ENCODE results near the gene KLRD1.

Gene KLRD1

GRCh38 chr12:10283027-10283426, 24.6 kb upstream of the KLRD1 start:
- TF ChIP-seq CTCF (IDR thresholded peaks at IDR 0.05; ENCODE audit: low read depth, low read length, missing control alignments) = no peak
- DNase-seq (ENCODE audit: extremely low read depth, low read depth) = no peak
- no peak overlapping the region for H3K4me3 ChIP-seq (replicated peaks; ENCODE audit: low read depth, low read length)

- H3K4me3 ChIP-seq (replicated peaks; ENCODE audit: low read depth, low read length) = no peak overlapping the region
- TF ChIP-seq CTCF (IDR thresholded peaks at IDR 0.05; ENCODE audit: low read depth, low read length, missing control alignments) = no peak
- DNase-seq (ENCODE audit: extremely low read depth, low read depth) = no peak
Observed at GRCh38 chr12:10285919-10286318, 21.8 kb upstream of the KLRD1 start.

- TF ChIP-seq CTCF (IDR thresholded peaks at IDR 0.05; ENCODE audit: low read depth, low read length, missing control alignments) = no peak
- DNase-seq (ENCODE audit: extremely low read depth, low read depth) = no peak
- no peak overlapping the region for H3K4me3 ChIP-seq (replicated peaks; ENCODE audit: low read depth, low read length)
Observed at GRCh38 chr12:10289005-10289754, 18.5 kb upstream of the KLRD1 start.

- no peak for TF ChIP-seq CTCF (IDR thresholded peaks at IDR 0.05; ENCODE audit: low read depth, low read length, missing control alignments)
- no peak for DNase-seq (ENCODE audit: extremely low read depth, low read depth)
Observed at GRCh38 chr12:10291030-10291429, 16.6 kb upstream of the KLRD1 start.

GRCh38 chr12:10293151-10293550, 14.5 kb upstream of the KLRD1 start:
- DNase-seq (ENCODE audit: extremely low read depth, low read depth) = no peak
- no peak overlapping the region for H3K4me3 ChIP-seq (replicated peaks; ENCODE audit: low read depth, low read length)
- no peak for TF ChIP-seq CTCF (IDR thresholded peaks at IDR 0.05; ENCODE audit: low read depth, low read length, missing control alignments)

More at GRCh38 chr12:10291030-10291429, 16.6 kb upstream of the KLRD1 start:
- no peak overlapping the region for H3K4me3 ChIP-seq (replicated peaks; ENCODE audit: low read depth, low read length)

GRCh38 chr12:10293570-10294227, 14.0 kb upstream of the KLRD1 start:
- DNase-seq (ENCODE audit: extremely low read depth, low read depth) = no peak
- no peak overlapping the region for H3K4me3 ChIP-seq (replicated peaks; ENCODE audit: low read depth, low read length)
- TF ChIP-seq CTCF (IDR thresholded peaks at IDR 0.05; ENCODE audit: low read depth, low read length, missing control alignments) = no peak
